ENCODE data around the gene CTIF.
A peak's percentile ranks its signal among the peaks of the same experiment; 100 is the strongest.

GRCh38 chr18:48801728-48802542 is 263.1 kb downstream of the CTIF start:
- TF ChIP-seq, protein P1, sequence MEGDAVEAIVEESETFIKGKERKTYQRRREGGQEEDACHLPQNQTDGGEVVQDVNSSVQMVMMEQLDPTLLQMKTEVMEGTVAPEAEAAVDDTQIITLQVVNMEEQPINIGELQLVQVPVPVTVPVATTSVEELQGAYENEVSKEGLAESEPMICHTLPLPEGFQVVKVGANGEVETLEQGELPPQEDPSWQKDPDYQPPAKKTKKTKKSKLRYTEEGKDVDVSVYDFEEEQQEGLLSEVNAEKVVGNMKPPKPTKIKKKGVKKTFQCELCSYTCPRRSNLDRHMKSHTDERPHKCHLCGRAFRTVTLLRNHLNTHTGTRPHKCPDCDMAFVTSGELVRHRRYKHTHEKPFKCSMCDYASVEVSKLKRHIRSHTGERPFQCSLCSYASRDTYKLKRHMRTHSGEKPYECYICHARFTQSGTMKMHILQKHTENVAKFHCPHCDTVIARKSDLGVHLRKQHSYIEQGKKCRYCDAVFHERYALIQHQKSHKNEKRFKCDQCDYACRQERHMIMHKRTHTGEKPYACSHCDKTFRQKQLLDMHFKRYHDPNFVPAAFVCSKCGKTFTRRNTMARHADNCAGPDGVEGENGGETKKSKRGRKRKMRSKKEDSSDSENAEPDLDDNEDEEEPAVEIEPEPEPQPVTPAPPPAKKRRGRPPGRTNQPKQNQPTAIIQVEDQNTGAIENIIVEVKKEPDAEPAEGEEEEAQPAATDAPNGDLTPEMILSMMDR (IDR thresholded peaks at IDR 0.05): peak in 1 of 6 experiments; percentile 2
- TF ChIP-seq POLR2A (IDR thresholded peaks at IDR 0.05): peak in 1 of 2 donors; percentile 52
